Measurements from ENCODE around the gene CACUL1.

CACUL1 gene

DNA sequence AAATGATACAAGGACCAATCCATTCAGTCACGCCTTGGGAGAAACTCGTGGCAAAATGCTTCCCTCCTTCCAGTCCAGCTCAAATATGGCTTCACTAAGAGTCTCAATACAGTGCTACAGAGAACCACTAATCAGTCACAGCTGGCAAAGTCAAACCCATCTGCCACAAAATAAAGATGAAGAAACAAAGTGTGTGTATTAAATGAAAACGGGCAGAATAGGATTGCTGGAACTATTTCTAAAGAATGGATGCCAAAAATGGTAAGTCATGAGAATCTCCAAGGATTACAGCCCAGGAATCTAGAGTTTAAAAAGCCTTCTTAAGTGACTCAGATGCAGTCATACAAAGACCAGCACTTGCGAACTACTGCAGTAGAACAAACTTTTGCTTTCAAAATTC lies 61.9 kb downstream of the CACUL1 start:
- Histone ChIP-seq H3K27me3 (no peaks in the 10 kb centered on the region), H3K27ac (no peak overlapping the region), H3K9me3 (no peaks in the 10 kb centered on the region), H3K4me1 (ENCODE audit: control insufficient read depth in 1 of 2, insufficient read depth in 1 of 2, low read depth in 1 of 2, low read length in 1 of 2) (no peaks in the 10 kb centered on the region), H3K36me3 (peaks cover 62% of the 10 kb centered on the region), H3K4me3 (ENCODE audit: low read depth in 1 of 2, low read length in 1 of 2) (no peak overlapping the region)
- TF ChIP-seq, protein P1, sequence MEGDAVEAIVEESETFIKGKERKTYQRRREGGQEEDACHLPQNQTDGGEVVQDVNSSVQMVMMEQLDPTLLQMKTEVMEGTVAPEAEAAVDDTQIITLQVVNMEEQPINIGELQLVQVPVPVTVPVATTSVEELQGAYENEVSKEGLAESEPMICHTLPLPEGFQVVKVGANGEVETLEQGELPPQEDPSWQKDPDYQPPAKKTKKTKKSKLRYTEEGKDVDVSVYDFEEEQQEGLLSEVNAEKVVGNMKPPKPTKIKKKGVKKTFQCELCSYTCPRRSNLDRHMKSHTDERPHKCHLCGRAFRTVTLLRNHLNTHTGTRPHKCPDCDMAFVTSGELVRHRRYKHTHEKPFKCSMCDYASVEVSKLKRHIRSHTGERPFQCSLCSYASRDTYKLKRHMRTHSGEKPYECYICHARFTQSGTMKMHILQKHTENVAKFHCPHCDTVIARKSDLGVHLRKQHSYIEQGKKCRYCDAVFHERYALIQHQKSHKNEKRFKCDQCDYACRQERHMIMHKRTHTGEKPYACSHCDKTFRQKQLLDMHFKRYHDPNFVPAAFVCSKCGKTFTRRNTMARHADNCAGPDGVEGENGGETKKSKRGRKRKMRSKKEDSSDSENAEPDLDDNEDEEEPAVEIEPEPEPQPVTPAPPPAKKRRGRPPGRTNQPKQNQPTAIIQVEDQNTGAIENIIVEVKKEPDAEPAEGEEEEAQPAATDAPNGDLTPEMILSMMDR (IDR thresholded peaks at IDR 0.05) = no peak

DNA sequence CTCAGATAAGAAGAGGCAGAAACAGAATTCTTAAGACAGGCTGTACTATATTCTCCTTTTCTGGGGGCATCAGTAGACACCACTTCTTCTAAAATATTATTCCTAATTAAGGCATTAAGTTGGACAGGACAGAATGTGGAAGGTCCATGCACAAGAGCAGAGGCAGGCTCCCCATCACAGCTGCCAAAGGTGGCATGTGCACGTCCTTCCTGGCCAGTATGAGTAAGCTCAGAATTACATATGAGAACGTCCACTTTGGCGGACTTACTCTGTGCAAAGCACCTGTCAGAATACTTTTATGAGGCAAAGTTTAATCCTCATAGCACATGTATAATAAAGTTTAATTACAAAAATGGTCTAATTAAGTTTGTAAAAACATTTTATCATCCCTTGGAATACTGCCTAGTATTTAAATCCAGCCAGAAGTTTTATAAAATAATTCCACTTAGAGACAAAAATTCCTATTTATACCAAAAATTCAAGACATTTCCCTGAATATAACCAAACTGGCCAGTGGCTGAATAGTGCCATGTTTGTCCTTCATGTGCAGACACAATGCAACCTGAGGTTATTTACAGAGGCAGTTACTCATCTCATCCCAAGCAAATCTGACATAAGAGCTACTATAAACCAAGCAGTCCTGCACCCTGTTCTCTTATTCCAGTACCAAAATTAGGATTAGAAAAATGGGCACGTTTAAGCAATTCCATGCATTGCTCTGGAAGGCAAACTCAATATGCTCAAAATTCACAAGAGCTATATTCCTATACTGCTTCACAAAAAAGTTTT lies 65.5 kb downstream of the CACUL1 start:
- H3K27me3 ChIP-seq = no peaks in the 10 kb centered on the region
- H3K27ac ChIP-seq = no peak overlapping the region
- H3K4me3 ChIP-seq (ENCODE audit: low read depth in 1 of 2, low read length in 1 of 2) = no peak overlapping the region
- H3K9me3 ChIP-seq = no peaks in the 10 kb centered on the region
- H3K36me3 ChIP-seq = peaks cover 82% of the 10 kb centered on the region
- TF ChIP-seq, protein P1 (IDR thresholded peaks at IDR 0.05) = no peak
- no peaks in the 10 kb centered on the region for H3K4me1 ChIP-seq (ENCODE audit: control insufficient read depth in 1 of 2, insufficient read depth in 1 of 2, low read depth in 1 of 2, low read length in 1 of 2)

DNA sequence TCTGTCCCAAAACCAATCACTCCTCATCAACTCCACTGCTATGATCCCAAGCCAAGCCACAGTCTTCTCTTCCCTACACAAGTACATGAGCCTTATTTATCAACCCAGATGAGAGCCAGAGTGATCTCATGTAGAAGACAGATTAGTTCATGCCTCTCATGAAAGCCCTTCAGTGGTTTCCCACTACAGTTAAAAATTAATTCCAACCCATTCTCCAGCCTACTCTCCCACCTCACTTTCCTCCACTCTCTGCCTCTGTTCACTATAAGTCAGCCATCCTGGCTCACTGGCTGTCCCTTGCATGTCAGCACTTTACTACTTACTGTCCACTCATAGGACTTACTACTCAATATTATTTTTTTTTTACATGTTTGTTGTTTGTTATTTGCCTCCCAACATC lies 67.3 kb downstream of the CACUL1 start:
- Histone ChIP-seq H3K4me3 (ENCODE audit: low read depth in 1 of 2, low read length in 1 of 2) (no peak overlapping the region), H3K36me3 (peaks cover 82% of the 10 kb centered on the region), H3K27ac (no peak overlapping the region), H3K27me3 (no peaks in the 10 kb centered on the region), H3K4me1 (ENCODE audit: control insufficient read depth in 1 of 2, insufficient read depth in 1 of 2, low read depth in 1 of 2, low read length in 1 of 2) (no peaks in the 10 kb centered on the region), H3K9me3 (no peaks in the 10 kb centered on the region)
- TF ChIP-seq, protein P1 (IDR thresholded peaks at IDR 0.05) = no peak

DNA sequence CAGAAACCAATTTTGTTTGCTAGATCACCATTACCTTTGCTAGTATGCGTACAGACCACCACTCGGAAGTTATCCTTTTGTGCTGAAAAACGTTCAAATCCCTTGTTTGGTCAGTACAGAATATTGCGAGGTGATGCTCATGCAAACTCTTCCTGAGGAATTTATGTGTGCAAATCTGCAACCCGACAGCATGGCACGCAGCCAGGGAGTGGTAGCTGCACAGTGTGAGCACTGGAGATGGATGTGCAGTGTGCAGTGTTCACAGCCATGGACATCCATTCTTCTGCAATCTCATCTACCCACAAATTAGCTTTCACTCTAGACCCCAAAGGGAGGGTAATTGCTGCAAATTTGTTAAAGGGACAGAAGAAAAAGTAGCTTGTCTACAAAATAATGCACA lies 72.2 kb downstream of the CACUL1 start:
- Histone ChIP-seq H3K4me3 (ENCODE audit: low read depth in 1 of 2, low read length in 1 of 2) (no peak overlapping the region), H3K4me1 (ENCODE audit: control insufficient read depth in 1 of 2, insufficient read depth in 1 of 2, low read depth in 1 of 2, low read length in 1 of 2) (no peaks in the 10 kb centered on the region), H3K27ac (no peak overlapping the region), H3K27me3 (no peaks in the 10 kb centered on the region), H3K36me3 (peaks cover 91% of the 10 kb centered on the region), H3K9me3 (no peaks in the 10 kb centered on the region)
- TF ChIP-seq, protein P1 (IDR thresholded peaks at IDR 0.05) = no peak

DNA sequence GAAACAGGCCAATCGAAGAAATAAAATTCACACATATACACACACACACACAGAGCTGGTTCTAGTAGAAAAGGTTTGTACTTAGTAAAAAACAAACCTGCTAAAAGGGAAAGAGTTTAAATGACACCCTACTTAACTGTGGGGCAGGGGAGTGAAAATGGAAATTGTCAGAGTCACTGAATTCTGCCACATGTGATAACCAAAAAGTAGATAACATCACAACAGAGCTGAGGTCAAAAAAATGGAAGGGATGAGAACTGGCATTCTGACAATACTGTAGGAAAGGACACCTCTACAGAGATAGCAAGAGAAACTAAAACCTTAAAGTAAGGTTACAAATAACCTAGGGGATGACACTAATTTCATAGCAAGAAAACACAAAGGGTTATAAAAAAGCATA lies 74.6 kb downstream of the CACUL1 start:
- H3K27ac ChIP-seq = no peak overlapping the region
- H3K9me3 ChIP-seq = no peaks in the 10 kb centered on the region
- no peaks in the 10 kb centered on the region for H3K27me3 ChIP-seq
- TF ChIP-seq, protein P1 (IDR thresholded peaks at IDR 0.05) = no peak
- no peak overlapping the region for H3K4me3 ChIP-seq (ENCODE audit: low read depth in 1 of 2, low read length in 1 of 2)
- no peaks in the 10 kb centered on the region for H3K4me1 ChIP-seq (ENCODE audit: control insufficient read depth in 1 of 2, insufficient read depth in 1 of 2, low read depth in 1 of 2, low read length in 1 of 2)
- H3K36me3 ChIP-seq = peaks cover 77% of the 10 kb centered on the region

Measured in neutrophil (primary cell).